ENCODE results near the gene DNASE1L3.
"Not testable (repeated sequence)": the region's sequence is repeated elsewhere in the genome, so short reads cannot be mapped to it uniquely, and the experiment has no call there.

The DNASE1L3 gene

GRCh38 chr3:58235970-58236369 is 25.2 kb upstream of the DNASE1L3 start:
- no peak for DNase-seq (ENCODE audit: low spot score)

DNA sequence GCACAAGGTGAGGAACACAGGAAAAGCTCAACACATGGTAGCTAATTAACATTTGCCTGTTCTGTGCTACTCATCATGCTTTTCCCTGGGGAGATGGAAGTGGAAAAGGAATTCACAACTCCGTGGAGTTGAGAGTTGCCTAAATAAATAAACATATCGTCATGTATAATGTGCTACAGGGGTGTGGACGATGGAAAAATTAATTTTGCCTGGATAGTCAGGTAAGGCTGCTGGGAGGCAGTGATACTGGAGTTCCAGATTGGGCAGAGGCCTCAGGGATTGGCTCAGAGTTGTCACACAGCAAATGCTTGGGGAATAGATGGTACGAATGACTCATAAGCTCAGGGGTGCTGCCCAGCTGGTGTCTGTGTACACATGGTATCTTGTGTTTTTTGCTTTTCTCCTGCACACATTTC is 23.8 kb upstream of the DNASE1L3 start:
- no peak for DNase-seq (ENCODE audit: low spot score)

DNA sequence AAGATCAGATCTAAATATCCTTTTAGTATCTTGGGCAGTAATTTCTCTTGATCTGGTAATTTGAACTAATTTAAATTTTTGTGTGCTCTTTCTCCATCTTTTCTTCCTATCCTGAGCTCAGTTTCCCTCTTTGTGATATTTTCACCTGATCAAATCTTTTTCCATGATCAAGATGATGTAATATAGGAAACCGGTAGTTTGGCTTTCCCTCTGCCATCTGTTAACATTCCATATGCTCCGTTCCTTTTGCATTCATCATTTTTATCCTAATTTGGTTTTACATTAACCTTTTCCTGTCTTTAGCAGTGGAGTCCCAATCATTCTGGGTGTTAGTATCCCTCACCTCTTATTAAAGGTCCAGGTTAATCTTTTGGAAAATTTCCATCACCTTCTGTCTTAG is 20.9 kb upstream of the DNASE1L3 start:
- no peak for DNase-seq (ENCODE audit: low spot score)

- DNase-seq (ENCODE audit: low spot score), result no peak
Measured at GRCh38 chr3:58230876-58231552, 20.2 kb upstream of the DNASE1L3 start.

DNA sequence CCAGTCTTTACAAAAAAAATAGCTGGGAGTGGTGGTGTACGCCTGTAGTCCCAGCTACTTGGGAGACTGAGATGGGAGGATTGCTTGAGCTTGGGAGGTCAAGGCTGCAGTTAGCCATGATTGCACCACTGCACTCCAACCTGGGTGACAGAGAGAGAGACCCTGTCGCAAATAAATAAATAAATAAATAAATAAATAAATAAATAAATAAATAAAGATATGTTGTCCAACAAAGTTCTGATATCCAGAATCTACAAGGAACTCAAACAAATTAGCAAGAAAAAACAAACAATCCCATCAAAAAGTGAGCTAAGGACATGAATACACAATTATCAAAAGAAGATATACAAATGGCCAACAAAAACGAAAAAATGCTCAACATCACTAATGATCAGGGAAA is 17.2 kb upstream of the DNASE1L3 start:
- DNase-seq (ENCODE audit: low spot score), result not testable (repeated sequence)

GRCh38 chr3:58223855-58224254 is 13.1 kb upstream of the DNASE1L3 start:
- no peak for DNase-seq (ENCODE audit: low spot score)

DNA sequence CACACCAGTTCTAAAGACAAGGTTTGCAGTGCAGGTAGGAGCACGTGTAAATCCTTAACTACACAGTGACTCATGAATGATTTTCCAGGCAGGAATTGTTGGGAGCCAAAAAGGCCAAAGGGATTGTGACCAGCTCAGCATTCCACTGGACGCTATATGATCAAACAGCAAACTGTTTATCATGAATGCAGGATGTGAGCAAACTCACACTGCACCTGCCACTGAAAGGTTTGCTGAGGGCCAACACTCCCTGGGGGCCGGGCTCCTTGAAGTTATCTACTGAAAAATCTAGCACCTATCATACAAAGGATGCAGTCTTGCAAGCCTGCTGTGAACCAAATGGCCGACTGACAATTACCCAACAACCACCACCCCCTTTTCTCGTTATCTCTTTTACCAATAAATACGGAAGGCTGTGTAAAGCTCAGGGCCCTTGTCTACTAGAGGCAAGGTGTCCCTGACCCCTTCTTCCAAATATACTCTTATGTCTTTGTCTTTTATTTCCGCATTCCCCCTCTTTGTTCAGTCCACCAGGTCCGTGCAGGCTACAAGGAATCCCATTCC is 11.5 kb upstream of the DNASE1L3 start:
- DNase-seq (ENCODE audit: low spot score), result no peak

GRCh38 chr3:58218904-58219303 is 8.1 kb upstream of the DNASE1L3 start:
- DNase-seq (ENCODE audit: low spot score), result no peak

GRCh38 chr3:58217209-58217811 is 6.5 kb upstream of the DNASE1L3 start:
- DNase-seq (ENCODE audit: low spot score), result peak; percentile 77

DNA sequence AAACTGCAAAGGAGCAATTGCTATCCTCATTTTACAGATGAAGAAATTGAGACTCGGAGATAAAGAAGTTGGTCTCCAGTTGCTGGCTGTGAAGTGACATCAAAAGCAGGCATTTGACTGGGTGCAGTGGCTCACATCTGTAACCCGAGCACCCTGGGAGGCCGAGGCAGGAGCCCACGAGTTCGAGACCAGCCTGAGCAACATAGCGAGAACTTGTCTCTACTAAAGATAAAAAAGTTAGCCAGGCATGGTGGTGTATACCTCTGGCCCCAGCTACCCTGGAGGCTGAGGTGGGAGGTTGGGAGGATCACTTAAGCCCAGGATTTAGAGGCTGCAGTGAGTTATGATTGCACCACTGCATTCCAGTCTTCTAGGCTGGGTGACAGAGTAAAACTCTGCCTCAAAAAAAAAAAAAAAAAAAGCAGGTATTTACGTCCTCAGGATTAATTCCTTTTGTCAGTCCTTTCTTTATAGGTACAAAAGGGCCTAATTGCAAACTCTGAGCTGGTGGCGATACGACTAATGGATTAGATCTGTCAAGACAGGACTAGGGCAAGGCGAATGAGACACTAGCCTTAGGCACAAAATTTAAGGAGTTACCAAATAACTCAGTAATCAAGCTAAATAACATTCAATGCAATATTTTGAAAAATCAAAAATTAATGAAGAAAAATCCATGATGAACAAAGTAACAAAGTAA is 5.9 kb upstream of the DNASE1L3 start:
- no peak for DNase-seq (ENCODE audit: low spot score)

GRCh38 chr3:58215317-58216025 is 4.7 kb upstream of the DNASE1L3 start:
- no peak for DNase-seq (ENCODE audit: low spot score)

- DNase-seq (ENCODE audit: low spot score), result no peak
Measured at GRCh38 chr3:58214484-58215316, 3.9 kb upstream of the DNASE1L3 start.

GRCh38 chr3:58209933-58210332 is 839 bp downstream of the DNASE1L3 start:
- no peak for DNase-seq (ENCODE audit: low spot score)

GRCh38 chr3:58207954-58208353 is 2.8 kb downstream of the DNASE1L3 start:
- DNase-seq (ENCODE audit: low spot score), result no peak

DNA sequence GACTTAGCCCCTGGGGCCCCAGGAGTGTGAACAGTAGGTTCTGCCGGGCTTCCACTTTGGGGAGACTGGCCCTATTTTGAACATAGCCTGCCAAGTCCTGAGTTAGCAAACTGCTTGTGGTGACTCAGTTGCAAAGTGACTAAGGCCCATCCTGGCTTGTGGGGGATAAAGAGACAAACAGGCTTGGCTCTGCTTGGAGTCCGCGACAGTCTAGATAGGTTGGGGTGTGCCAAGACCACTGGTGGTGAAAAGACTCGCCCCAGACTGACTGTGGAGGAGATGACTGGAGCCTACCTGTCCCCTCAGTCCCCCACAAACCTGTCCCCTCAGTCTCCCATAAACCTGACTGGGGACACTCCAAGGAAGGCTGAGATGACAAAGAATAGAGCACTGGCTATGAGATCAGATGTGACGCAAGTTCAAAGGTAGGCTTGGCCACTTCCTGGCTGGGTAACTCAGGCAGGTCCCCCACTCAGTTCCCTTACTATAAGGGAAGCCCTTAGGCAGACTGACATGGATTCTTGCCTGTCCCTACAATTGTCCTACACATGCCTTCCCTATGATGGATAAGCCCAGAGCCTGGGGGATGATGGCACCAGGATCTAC is 4.3 kb downstream of the DNASE1L3 start:
- DNase-seq (ENCODE audit: low spot score), result no peak

GRCh38 chr3:58205981-58206380 is 4.8 kb downstream of the DNASE1L3 start:
- DNase-seq (ENCODE audit: low spot score), result no peak

DNA sequence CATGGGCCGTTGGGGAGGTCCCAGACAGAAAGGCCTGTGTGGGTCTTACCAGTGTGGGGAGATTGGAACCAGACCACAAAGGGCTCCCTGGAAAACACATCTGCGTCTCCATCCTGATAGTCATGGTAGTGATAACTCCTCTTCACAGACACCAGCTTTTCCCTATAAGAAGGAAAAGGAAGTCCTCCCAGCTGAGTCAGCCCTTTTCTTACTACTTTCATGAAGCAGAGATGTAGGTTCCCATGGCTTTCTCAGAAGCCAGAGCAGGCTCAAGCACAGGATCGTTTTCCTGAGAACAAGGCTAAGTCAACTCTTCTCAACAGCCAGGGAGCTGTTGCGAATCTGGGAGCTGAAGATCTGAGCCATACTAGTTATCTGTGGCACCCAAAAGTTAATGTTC is 6.1 kb downstream of the DNASE1L3 start:
- DNase-seq (ENCODE audit: low spot score), result no peak

DNA sequence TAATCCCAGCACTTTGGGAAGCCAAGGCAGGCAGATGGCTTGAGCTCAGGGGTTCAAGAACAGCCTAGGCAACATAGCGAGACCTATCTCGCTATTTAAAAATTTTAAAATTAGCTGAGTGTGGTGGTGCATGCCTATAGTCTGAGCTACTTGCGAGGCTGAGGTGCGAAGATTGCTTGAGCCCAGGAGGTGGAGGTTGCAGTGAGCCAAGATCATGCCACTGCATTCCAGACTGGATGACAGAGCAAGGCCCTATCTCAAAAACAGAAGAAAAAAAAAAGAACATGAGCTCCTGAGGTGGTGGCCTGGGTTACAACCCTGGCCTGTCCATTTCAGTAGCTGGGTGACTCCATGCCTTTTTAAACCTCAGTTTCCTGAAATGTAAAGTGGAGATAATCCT is 7.2 kb downstream of the DNASE1L3 start:
- DNase-seq (ENCODE audit: low spot score), result no peak

DNA sequence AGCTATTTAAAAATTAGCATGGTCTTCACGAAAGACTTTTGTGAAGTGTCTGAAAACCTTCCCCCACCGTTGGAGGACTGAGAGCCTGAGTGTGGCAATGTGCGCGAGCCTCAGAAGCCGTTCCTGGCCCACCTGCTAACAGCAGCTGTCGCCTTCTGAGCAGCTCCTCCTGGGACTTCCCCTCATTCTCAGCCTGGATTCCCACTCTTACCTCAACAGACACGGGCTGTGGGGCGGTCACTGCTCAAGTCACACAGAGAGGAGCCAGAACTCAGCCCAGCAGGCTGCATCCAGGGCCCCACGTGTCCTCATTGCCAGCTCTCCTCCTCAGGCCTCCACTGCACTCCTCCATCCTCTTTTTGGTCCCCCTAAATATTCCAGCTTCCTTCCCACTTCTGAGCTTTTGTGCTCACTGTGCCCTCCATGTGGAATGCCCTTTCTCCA is 7.8 kb downstream of the DNASE1L3 start:
- peak; percentile 50 for DNase-seq (ENCODE audit: low spot score)

DNA sequence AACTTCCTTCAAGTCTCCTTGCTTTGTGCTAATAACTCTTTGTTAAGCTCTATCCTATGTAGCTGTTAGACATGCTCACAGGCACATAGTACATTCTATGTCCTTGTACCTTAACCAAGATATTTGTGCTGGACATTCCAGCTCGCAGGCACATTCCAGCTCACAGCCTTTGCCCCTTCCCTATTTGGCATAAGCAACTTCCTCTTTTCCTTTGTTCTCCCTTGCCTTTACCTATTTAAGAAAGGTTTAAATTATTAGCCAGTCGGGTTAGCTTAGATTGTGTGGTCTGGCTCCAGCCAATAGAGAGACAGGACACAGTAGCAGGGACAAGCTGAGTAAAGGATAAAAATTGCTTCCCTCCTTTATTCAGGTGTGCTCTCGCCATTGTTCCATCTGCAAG is 9.3 kb downstream of the DNASE1L3 start:
- DNase-seq (ENCODE audit: low spot score), result not testable (repeated sequence)

GRCh38 chr3:58200846-58201355 is 9.9 kb downstream of the DNASE1L3 start:
- no peak for DNase-seq (ENCODE audit: low spot score)

Measured in cerebellar cortex (tissue), 1 donor.